Measurements from ENCODE around the gene TMUB1. TPM values are rescaled to one million over a fixed set of nuclear protein-coding genes. Genes with fewer than 3 reads are reported as not detected.
"Not testable (repeated sequence)": the region's sequence is repeated elsewhere in the genome, so short reads cannot be mapped to it uniquely, and the experiment has no call there.

TMUB1 gene
- total and polyA plus RNA-seq, 7 experiments from 2014 or later: 36.0 to 61.2 (median 42.2) TPM

- CTCF ChIA-PET; H3K9me3 Mint-ChIP-seq; H3K4me3 Mint-ChIP-seq; H3K4me3 ChIP-seq (ENCODE audit: low read length); H3K27ac Mint-ChIP-seq; DNase-seq; H3K4me1 ChIP-seq (ENCODE audit: control insufficient read depth in 2 of 2, insufficient read depth in 2 of 2, low read length in 2 of 2); H3K9me3 ChIP-seq (ENCODE audit: control insufficient read depth in 2 of 3, low read length in 3 of 3); POLR2A ChIA-PET; H3K27me3 ChIP-seq (ENCODE audit: control insufficient read depth in 2 of 2, insufficient read depth in 2 of 2, low read length in 2 of 2); H3K27me3 Mint-ChIP-seq; H3K36me3 Mint-ChIP-seq; ATAC-seq; intact Hi-C loops (cut with micrococcal nuclease); H3K27ac ChIP-seq (ENCODE audit: low read depth, low read length): not testable (repeated sequence)
- peaks cover 0 to 14% (median 0%) of the 10 kb centered on the region in 7 donors for H3K4me1 Mint-ChIP-seq
- H3K36me3 ChIP-seq (ENCODE audit: control insufficient read depth in 2 of 3, insufficient read depth in 3 of 3, low read length in 3 of 3): peaks cover 0 to 50% (median 3%) of the 10 kb centered on the region in 3 experiments
These were observed 39.8 kb downstream of the TMUB1 start for GRCh38 chr7:151043449-151043848.

- peaks cover 0 to 73% (median 3%) of the 10 kb centered on the region in 3 experiments for H3K36me3 ChIP-seq (ENCODE audit: control insufficient read depth in 2 of 3, insufficient read depth in 3 of 3, low read length in 3 of 3)
- H3K4me3 Mint-ChIP-seq: no peak overlapping the region
- H3K4me3 ChIP-seq (ENCODE audit: low read length): no peak overlapping the region
- H3K9me3 Mint-ChIP-seq: no peaks in the 10 kb centered on the region
- no peaks in the 10 kb centered on the region for H3K27me3 ChIP-seq (ENCODE audit: control insufficient read depth in 2 of 2, insufficient read depth in 2 of 2, low read length in 2 of 2)
- H3K4me1 Mint-ChIP-seq: peaks cover 0 to 11% (median 0%) of the 10 kb centered on the region in 7 donors
- H3K27me3 Mint-ChIP-seq: no peaks in the 10 kb centered on the region
- POLR2A ChIA-PET: interaction anchor here (0.7 kb wide), 1 partner anchor 117 kb away, joined by 3 read pairs; no protein-coding TSS in a partner anchor
- no peaks in the 10 kb centered on the region for H3K9me3 ChIP-seq (ENCODE audit: control insufficient read depth in 2 of 3, low read length in 3 of 3)
- intact Hi-C loops (cut with micrococcal nuclease): no loop called here
- CTCF ChIA-PET: interaction anchor here (0.7 to 1.5 kb wide), 2 partner anchors 22 to 62 kb away, joined by 3 to 4 read pairs; no protein-coding TSS in a partner anchor
- no peak overlapping the region for H3K27ac ChIP-seq (ENCODE audit: low read depth, low read length)
- ATAC-seq (no peak), DNase-seq (no peak)
- H3K36me3 Mint-ChIP-seq: peaks cover 0 to 12% (median 0%) of the 10 kb centered on the region in 5 donors
- no peaks in the 10 kb centered on the region for H3K4me1 ChIP-seq (ENCODE audit: control insufficient read depth in 2 of 2, insufficient read depth in 2 of 2, low read length in 2 of 2)
- H3K27ac Mint-ChIP-seq: no peak overlapping the region
These were observed 42.5 kb downstream of the TMUB1 start for GRCh38 chr7:151040616-151041375.

- POLR2A ChIA-PET: interaction anchor here (0.7 kb wide), 1 partner anchor 116 kb away, joined by 3 read pairs; no protein-coding TSS in a partner anchor
- Histone ChIP-seq H3K27ac (ENCODE audit: low read depth, low read length) (no peak overlapping the region), H3K27me3 (ENCODE audit: control insufficient read depth in 2 of 2, insufficient read depth in 2 of 2, low read length in 2 of 2) (no peaks in the 10 kb centered on the region), H3K36me3 (ENCODE audit: control insufficient read depth in 2 of 3, insufficient read depth in 3 of 3, low read length in 3 of 3) (peaks cover 0 to 73% (median 9%) of the 10 kb centered on the region in 3 experiments), H3K4me1 (ENCODE audit: control insufficient read depth in 2 of 2, insufficient read depth in 2 of 2, low read length in 2 of 2) (no peaks in the 10 kb centered on the region), H3K9me3 (ENCODE audit: control insufficient read depth in 2 of 3, low read length in 3 of 3) (no peaks in the 10 kb centered on the region), H3K4me3 (ENCODE audit: low read length) (no peak overlapping the region)
- DNase-seq (no peak), ATAC-seq (no peak)
- H3K9me3 Mint-ChIP-seq: no peaks in the 10 kb centered on the region
- intact Hi-C loops (cut with micrococcal nuclease): no loop called here
- H3K27ac Mint-ChIP-seq: no peak overlapping the region
- peaks cover 0 to 11% (median 0%) of the 10 kb centered on the region in 7 donors for H3K4me1 Mint-ChIP-seq
- peaks cover 0 to 12% (median 0%) of the 10 kb centered on the region in 5 donors for H3K36me3 Mint-ChIP-seq
- no peaks in the 10 kb centered on the region for H3K27me3 Mint-ChIP-seq
- CTCF ChIA-PET: interaction anchor here (1.5 kb wide), 1 partner anchor 22 kb away, joined by 3 read pairs; no protein-coding TSS in a partner anchor
- no peak overlapping the region for H3K4me3 Mint-ChIP-seq
These were observed 43.3 kb downstream of the TMUB1 start for GRCh38 chr7:151039850-151040548.

- Mint-ChIP-seq H3K27me3 (no peaks in the 10 kb centered on the region), H3K4me3 (no peak overlapping the region), H3K27ac (peak overlapping the region in 3 of 9 donors; percentile 10 to 54 (median 46)), H3K4me1 (peaks cover 0 to 11% (median 0%) of the 10 kb centered on the region in 7 donors), H3K36me3 (peaks cover 0 to 12% (median 0%) of the 10 kb centered on the region in 5 donors), H3K9me3 (no peaks in the 10 kb centered on the region)
- intact Hi-C loops (cut with micrococcal nuclease): no loop called here
- H3K27me3 ChIP-seq (ENCODE audit: control insufficient read depth in 2 of 2, insufficient read depth in 2 of 2, low read length in 2 of 2): no peaks in the 10 kb centered on the region
- DNase-seq: peak in 1 of 9 donors; percentile 79
- H3K9me3 ChIP-seq (ENCODE audit: control insufficient read depth in 2 of 3, low read length in 3 of 3): no peaks in the 10 kb centered on the region
- H3K36me3 ChIP-seq (ENCODE audit: control insufficient read depth in 2 of 3, insufficient read depth in 3 of 3, low read length in 3 of 3): peaks cover 0 to 73% (median 14%) of the 10 kb centered on the region in 3 experiments
- ChIA-PET POLR2A (no interaction called here), CTCF (interaction anchor here (1.5 kb wide), 1 partner anchor 21 kb away, joined by 3 read pairs; no protein-coding TSS in a partner anchor)
- peak; percentile 81 for ATAC-seq
- no peaks in the 10 kb centered on the region for H3K4me1 ChIP-seq (ENCODE audit: control insufficient read depth in 2 of 2, insufficient read depth in 2 of 2, low read length in 2 of 2)
- no peak overlapping the region for H3K4me3 ChIP-seq (ENCODE audit: low read length)
- H3K27ac ChIP-seq (ENCODE audit: low read depth, low read length): no peak overlapping the region
These were observed 44.1 kb downstream of the TMUB1 start for GRCh38 chr7:151038951-151039849.

- peaks cover 0 to 17% (median 0%) of the 10 kb centered on the region in 5 donors for H3K36me3 Mint-ChIP-seq
- peaks cover 0 to 16% (median 8%) of the 10 kb centered on the region in 7 donors for H3K4me1 Mint-ChIP-seq
- Histone ChIP-seq H3K36me3 (ENCODE audit: control insufficient read depth in 2 of 3, insufficient read depth in 3 of 3, low read length in 3 of 3) (peaks cover 0 to 73% (median 12%) of the 10 kb centered on the region in 3 experiments), H3K27ac (ENCODE audit: low read depth, low read length) (no peak overlapping the region), H3K4me3 (ENCODE audit: low read length) (no peak overlapping the region), H3K27me3 (ENCODE audit: control insufficient read depth in 2 of 2, insufficient read depth in 2 of 2, low read length in 2 of 2) (no peaks in the 10 kb centered on the region), H3K9me3 (ENCODE audit: control insufficient read depth in 2 of 3, low read length in 3 of 3) (no peaks in the 10 kb centered on the region), H3K4me1 (ENCODE audit: control insufficient read depth in 2 of 2, insufficient read depth in 2 of 2, low read length in 2 of 2) (no peaks in the 10 kb centered on the region)
- intact Hi-C loops (cut with micrococcal nuclease): no loop called here
- CTCF ChIA-PET: interaction anchor here (0.6 kb wide), 1 partner anchor 52 kb away, joined by 3 read pairs; no protein-coding TSS in a partner anchor
- DNase-seq: no peak
- H3K4me3 Mint-ChIP-seq: no peak overlapping the region
- no peak for ATAC-seq
- H3K27me3 Mint-ChIP-seq: no peaks in the 10 kb centered on the region
- H3K9me3 Mint-ChIP-seq: no peaks in the 10 kb centered on the region
- POLR2A ChIA-PET: no interaction called here
- H3K27ac Mint-ChIP-seq: no peak overlapping the region
These were observed 47.4 kb downstream of the TMUB1 start for GRCh38 chr7:151035902-151036301.
